HG02943 (cell line): Measurements from ENCODE around the gene LRRC56.

Experiments
- ATAC-seq: cut with Tn5 transposase; IDR thresholded peaks from one replicate; pipeline ENCODE4 v1.9.1; 2021; ENCODE audit warnings: mild to moderate bottlenecking, low read depth, moderate library complexity; ENCODE audit not compliant: unreplicated experiment

The LRRC56 gene

DNA sequence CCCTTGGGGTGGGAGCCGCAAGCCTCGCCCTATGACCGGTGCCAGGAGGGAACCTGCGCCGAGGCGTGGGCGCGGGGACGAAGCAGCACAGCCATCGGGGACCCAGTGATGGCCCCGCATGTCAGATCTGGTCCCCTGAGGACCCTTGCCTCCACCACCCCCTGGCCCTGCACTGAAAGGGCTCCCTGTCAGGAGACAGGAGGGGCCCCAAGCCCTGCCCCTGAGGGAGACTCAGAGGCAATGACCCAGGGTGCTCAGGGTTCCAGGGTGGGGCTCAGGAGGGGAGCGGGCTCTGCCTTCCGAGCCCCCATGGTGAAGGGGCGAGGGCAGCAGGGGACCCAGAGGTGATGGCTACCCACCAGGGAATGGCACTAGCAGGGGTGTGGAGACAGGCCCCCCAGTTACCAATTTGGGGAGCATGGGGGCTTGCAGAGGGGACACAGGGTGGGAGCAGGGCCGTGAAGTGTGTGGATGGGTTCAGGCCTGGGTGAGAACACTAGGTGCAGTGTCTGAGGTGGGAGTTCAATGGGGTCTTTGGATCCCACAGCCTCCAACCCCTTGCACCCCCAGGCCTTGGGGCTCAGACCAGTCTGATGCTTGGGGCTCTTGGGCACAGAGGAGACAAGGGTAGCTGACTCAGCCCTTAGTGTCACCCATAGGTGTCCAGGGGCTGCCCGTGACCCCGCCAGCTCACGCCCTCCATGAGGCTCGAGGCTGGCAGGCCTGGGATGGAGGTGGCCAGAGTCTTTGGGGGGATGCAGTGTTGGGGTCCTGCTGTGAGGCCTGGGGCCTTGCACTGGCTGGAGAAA, 499 bp downstream of the LRRC56 start:
- no peak for ATAC-seq

DNA sequence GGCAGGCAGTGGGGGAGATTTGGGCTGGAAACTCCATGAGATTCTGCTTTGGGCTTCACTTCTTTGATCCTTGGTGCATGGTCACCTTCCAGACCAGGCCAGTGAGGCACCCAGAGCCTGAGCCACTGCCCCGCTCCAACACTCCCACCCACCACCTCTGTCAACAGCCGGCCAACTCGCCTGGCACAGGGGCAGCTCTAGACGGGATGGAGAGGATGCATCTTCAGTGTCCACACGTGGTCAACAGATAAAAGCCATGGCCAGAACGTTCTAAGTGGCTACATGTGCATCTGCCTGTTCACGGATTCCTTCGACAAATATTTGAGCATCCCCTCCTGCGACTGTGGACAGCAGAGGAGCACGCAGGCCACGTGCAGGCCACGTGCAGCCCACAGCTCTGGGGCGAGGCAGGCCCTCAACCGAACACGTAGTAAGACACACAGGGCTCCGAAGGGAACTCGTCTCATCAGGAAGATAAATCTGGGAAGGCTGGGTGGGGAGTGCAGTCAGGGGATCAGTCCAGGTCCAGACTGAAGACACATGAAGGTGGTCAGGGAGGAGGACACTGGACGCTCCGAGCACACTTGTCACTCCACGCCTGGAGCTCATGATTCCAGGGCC, 1.2 kb downstream of the LRRC56 start:
- no peak for ATAC-seq

DNA sequence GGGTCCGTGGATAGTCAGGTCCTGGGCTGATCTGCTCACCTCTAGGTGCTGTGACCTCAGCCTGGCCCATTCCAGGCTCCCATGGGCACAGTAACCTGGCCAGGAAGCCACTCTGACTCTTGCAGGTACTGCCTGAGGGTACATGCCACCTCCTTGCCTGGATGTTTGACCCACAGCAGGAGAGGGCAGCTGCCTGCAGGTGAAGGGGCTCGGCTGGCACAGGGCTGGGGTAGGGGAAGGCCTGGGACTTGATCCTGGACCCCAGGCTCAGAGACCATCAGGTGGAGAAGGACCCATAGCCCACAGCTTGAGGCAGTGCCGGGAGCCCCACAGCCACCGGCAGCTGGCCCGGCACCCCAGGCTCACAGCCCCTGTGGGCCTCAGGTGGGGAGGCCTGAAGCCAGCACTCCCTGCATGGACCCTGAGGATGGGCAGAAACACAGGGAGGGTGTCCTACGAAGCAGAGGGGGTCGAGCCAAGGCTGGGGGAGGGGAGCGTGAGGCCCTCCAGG, 2.7 kb downstream of the LRRC56 start:
- no peak for ATAC-seq

DNA sequence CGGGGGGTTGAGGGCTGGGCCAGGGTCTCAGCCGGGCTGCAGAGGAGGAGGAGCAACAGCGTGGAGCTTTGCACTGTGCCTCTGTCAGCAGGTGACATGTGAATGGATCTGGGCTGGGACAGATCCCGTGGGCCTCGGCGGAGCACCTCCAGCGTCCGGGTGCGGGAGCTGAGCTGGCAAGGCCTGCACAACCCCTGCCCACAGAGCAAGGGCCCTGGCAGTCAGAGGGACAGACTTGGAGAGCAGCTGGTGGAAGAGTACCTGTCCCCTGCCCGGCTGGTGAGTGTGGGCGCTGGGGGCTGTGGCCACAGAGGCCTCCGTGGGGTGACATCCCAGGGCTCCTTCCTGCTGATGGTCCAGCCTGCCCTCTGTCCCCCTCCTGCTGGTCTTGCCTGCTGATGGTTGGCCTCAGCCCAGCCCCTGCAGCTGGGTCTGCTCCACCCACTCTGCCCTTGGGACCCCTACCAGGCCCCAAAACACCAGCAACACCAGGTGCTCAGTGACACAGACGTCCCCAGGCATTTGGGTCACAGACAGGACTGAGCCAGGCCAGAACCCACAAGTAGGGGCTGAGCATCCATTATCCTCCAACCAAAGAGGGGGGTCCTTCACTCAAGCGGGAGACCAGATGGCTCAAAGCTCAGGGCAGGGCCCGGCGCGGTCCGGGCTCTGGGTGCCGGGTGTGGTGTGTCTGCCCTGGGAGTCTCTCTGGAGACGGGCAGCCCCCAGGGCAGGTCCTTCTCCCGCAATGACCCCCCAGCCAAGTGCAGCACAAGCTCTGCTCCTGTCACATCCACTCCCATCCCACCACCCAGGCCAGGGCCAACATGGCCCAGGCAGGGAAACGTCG, 3.5 kb downstream of the LRRC56 start:
- ATAC-seq: no peak

DNA sequence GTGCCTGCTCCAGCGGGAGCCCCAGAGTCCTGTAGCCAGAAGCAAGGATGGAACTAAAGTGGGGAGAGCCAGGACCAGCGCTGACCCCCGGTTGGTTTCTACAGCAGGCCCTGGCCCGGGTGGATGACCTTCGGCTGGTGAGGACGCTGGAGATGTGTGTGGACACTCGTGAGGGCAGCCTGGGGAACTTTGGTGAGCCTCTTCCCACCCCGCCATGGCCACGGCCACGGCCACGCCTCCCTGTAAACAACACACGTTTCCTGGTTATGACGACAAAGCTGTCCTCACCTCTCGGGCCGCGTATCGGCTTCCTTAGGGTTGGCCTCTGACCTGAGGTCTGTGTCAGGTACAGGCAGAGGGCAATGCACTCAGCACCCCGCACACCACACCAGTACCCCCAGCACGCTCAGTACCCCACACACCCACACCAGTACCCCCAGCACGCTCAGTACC, 4.1 kb downstream of the LRRC56 start:
- ATAC-seq: no peak

DNA sequence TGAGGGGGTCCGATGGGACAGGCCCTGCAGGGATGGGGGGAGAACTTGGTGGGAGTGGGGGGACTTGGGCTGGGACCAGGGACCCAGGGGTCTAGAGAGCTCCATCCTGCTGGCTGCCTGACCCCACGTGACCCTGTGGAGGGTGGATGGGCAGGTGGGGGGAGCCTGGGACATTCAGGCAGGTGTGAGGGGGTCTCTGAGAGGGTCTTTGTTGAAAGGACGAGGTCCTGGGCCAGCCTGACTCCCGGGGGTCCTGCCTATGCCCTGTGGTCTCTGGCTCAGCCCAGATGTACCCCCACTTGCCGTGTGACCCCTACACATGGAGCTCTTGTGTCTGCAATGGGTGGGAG, 7.5 kb downstream of the LRRC56 start:
- no peak for ATAC-seq

DNA sequence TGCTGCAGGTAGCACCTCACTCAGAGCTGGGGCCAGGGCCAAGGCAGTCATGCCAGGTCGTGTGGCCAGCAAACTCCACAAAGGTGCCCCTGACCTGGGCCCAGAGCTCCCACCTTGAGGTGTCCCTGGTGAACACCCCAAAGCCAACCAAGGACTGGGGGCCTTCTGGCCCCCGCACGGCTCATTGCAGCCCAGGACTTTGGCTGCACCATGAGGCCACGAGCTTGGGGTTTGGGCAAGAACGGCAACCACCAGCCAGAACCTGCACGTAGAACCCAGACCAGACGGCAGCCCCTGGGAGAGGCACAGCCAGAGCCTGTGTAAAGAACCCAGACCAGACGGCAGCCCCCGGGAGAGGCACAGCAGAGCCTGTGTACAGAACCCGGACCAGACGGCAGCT, 7.8 kb downstream of the LRRC56 start:
- ATAC-seq: no peak

DNA sequence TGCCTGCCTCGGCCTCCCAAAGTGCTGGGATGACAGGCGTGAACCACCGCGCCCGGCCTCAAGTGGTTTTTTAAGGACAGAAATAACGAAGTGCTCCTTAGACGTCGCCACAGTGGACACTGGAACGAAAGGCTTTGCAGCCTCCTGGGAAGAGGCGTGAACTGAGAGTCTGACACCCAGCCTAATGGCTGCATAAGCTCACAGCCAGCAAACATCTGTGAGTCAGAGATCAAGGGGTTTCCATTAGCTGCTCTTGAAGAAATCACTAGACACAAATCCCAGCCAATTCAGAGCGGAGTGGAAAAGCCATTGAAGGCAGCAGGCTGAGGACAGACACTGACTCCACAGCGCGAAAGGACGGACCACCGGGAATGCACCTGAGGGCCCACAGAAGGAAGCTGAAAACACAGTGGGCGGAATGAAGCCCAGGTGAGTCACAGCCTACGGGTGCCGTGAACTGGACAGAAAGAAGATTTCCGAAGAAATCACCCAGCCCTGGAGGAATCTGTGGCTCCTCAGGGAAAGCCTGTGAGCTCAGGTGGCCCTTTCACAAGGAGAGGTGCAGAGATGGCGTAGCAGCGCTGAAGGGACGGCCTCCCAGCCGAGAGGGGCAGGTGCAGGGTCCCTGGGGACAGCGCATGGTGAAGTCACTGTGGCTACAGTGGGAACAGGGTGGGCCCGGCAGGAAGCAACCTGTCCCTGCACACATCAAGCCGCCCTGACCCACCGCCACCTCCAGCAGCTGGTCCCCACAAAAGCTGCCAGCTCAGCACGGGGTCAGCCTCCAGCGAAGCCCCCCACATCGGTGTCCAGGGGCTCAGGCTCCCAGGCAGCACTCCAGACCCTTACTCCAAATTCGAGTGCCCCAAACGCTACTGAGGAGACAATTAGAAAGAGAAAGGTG, 11.6 kb downstream of the LRRC56 start:
- no peak for ATAC-seq

DNA sequence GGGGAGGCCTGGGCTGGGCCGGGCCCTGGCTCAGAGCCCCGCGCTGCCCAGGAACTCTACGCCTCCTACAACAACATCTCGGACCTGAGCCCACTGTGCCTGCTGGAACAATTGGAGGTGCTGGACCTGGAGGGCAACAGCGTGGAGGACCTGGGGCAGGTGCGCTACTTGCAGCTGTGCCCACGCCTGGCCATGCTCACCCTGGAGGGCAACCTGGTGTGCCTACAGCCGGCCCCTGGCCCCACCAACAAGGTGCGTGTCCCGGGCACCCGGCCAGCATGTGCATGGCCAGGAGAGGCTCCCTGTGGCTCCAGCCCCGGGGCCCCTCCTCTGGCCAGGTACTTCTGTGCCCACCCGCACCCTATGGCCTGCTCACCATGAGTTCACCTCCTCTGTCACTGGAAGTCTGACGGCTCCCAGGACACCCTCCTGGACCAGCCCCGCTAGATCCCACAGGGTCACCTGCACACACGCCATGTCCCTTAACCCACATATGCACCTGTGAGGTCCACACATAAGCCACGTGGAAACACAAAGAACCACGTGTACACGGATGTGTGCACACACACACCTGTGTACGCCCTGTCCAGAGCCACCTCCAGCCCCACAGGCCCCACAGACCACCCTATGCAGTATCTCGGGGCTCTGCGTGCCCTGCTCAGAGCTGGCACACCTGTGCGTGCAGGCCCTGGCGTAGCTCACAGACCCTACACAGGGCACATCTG, 12.9 kb downstream of the LRRC56 start:
- no peak for ATAC-seq

DNA sequence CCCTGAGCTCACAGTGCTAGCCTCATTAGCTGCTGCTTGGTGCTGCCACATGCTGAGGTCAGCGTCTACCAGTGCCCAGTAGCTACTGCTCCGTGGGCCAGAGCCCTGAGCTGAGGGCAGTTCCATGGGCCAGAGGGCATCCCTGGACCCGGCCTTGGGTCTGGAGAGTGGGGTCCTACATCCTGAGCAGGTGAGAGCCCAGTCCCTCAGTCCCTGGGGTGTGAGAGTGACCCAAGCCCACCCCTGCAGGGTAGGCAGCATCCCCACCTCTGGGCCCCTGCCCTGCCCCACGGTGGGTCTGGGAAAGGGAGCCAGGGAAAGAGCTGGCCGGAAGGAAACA, 13.4 kb downstream of the LRRC56 start:
- ATAC-seq: no peak

DNA sequence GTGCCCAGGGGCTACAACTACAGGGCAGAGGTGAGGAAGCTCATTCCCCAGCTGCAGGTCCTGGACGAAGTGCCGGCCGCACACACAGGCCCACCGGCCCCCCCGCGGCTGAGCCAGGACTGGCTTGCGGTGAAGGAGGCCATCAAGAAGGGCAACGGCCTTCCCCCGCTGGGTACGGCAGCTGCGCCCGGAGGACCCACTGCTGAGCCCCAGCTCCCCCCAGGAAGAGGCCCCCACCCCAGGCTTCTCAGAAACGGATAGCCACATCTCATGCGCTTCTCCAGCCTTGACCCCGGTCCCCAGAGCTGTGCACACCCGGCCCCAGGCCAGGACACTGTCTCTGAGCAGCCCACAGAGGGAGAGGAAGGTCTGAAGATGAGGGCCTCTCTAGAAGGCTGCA, 13.8 kb downstream of the LRRC56 start:
- no peak for ATAC-seq

DNA sequence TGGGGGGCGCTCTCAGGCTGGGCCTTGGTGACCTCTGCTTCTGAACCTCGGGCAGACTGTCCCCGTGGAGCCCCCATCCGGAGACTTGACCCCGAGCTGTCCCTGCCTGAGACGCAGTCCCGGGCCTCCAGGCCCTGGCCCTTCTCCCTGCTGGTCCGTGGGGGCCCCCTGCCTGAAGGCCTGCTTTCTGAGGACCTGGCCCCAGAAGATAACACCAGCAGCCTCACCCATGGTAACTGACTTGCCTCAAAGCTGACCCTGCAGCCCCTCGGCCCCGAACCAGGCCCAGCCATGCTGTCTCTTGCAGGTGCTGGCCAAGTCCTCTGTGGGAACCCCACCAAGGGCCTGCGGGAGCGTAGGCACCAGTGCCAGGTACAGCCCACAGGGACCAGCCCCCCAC, 14.3 kb downstream of the LRRC56 start:
- ATAC-seq: no peak

DNA sequence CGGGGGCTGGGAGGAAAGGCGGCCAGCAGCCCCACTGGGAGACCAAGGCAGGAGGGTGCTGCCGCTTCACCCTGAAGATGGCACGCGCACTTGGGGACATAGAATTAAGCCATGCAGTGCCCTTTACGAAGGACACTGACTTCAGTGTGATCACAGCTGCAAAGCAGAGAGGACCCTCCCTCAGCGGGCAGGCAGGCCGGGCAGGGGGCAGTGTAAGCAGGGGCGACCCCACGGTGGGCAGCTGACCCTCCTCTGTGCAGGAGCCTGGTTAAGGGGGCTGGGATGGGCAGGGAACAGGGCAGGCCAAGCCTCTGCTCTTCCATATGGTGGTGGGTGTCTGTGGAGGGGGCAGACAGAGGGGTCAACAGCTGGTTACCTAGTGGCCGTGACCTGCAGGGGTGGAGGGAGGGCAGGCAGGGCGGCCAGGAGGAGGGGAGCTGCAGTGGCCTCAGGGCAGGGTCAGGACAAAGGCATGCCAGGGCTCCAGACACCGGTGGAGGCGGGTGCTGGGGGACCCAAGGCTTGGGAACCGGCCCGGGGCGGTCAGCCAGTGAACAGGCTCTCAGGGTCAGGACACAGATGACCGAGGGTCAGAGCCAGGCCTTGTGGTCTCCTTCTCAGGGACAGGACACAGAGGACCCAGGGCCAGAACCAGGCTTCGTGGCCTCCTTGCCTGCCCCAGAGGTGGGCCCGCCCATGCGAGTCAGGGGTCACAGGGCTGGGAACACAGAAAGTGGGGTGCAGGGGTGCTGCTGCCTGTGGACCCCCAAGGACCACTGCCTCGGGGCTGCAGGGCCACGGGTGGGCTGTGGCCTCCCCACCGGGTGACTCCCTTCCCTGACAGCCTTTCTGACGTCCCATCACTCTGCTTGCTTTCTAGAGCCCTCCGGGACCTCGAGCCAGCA, 16.0 kb downstream of the LRRC56 start:
- no peak for ATAC-seq

DNA sequence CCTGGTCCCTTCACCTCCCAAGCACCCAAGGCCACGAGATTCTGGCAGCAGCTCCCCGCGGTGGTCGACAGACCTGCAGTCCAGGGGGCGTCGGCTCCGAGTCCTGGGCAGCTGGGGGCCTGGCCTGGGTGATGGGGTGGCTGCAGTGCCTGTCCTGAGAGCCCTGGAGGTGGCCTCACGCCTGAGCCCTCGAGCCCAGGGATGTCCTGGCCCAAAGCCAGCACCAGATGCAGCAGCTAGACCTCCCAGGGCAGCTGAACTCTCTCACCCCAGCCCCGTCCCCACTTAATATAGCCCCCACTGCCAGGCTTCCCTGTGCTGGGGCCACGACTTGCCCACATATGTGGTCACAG, 16.6 kb downstream of the LRRC56 start:
- no peak for ATAC-seq

DNA sequence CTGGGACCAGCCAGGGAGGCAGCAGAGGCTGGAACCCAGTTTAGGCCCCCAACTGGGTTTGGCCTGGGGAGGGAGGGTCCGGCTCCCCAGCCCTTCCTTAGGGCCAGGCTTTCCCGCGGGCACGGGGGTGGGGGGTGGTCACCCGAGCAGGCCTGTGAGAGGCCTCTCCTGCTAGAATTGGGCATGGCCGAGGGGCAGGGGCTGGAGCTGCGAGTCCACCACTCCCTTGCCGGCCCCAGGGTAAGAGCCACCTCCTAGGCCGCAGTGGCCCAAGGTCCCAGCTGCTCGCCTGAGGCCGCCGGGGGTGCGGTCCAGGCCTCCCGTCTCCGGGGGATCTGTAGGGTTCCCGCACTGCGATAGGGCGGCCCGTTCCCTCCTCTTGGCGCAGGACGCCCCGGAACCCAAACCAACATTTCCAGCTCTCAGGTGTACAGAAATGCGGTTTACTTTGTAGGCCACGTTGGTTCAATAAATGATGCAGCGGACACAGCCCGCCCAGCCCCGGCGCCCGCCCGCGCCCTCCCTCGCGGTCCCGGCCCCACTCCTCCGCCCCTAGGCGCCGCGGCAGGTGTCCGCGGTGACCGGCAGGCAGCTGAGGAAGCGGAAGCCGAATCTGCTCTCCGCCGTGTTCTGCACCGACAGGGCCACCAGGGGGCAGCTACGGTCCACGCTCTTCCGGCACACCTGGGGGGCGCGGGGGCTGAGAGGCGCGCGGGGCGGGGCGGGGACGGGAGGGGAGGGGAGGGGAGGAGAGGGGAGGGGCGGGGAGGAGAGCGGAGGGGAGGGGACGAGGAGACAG, 17.3 kb downstream of the LRRC56 start:
- ATAC-seq: no peak

DNA sequence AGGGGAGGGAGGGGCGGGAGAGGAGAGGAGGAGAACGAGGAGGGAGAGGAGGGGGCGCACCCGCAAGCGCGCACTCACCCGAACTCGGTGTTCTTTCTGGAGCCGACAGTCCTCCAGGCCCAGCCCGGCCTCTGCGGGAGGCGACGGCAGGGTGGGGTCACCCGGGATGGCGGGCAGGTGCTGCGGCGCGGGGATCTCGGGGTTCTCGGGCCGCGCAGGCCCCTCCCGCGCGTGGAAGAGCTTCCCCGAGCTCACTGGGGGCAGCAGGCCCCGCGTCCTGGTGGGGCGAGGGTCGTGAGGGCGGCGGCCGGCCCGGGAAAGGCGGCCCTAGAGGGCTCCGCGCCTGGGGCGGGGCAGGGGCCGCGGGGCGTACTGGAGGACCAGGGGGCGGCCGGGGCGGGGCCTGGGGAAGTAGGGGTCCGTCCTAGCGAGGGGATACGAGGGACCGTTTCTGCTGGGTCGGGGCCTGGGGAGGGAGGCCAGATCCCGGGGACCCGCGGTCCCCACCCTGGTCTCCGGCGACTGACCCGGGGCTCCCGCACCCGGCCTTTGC, 18.0 kb downstream of the LRRC56 start:
- no peak for ATAC-seq

DNA sequence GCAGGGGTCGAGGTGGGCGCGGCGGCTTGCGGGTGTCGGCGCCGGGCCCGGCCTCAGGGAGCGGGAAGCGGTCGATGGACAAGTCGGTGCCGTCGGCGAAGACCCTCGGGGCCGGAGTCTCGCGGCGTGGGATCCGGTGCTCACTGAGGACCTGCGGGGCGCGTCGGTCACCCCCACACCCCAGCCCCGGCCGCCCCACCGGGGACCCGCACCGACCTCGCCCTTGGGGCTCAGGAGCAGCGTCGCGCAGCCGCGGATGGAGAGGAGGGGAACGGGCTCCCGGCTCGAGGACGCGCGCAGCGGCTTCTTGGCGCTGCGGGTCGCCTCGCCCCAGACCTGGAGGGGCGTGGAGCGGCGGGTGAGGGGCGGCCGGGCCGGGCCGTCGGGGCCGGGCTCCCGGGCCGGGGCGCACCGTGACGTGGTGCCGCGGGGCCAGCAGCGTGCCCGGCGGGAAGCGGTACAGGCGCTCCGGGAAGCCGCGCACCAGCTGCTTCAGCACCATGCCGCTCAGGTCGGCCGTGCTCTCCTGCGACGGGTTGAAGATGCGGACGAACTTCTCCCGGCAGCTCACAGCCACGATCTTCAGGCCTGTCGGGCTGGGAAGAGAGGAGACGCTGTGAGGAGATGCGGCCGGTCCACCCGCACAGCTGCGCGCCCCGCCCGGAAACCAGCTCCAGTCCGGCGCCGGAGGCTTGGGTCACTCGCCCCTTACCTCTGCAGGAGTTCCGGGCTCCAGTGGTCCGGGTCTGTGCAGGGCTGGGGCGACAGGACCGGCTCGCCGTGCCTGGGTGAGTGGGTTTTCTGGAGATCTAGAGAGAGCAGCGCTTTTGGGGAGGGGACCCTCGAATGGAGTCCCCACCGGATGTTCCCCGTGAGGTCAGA, 18.7 kb downstream of the LRRC56 start:
- no peak for ATAC-seq
